ENCODE measurements around the gene TMEM203. TPM values are rescaled to one million over a fixed set of nuclear protein-coding genes. Genes with fewer than 3 reads are reported as not detected.

Gene TMEM203
- polyA plus RNA-seq, 1 donor from 2014 or later = 61.1 TPM

DNA sequence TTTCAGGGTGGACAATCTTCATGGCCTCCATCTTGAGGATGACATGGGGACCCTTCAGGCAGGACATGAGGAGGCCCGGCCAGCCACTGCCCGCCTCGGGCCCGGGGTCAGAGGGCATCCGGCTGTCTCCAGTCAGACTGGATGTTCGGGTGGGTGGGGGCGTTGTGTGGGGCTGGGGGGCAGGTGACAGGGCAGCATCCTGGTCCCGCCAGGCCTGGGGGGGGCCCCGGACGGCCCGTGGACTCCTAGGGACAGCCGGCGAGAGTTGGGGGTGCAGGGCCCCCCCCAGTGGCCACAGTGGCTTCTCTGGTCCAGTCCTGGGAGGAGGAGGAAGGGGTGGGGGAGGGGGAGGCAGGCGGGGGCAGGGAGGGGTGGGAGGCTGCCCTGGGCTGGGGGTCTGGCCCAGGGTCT, 15.7 kb upstream of the TMEM203 start:
- H3K36me3 ChIP-seq (ENCODE audit: insufficient read depth, low read length) = no peaks in the 10 kb centered on the region
- no peak overlapping the region for H3K27ac ChIP-seq (ENCODE audit: low read length)
- H3K27me3 ChIP-seq (ENCODE audit: insufficient read depth, low read depth, low read length) = no peaks in the 10 kb centered on the region
- no peaks in the 10 kb centered on the region for H3F3A ChIP-seq (ENCODE audit: insufficient read depth, low read length, poor library complexity, severe bottlenecking)
- peak overlapping the region; percentile 77 for H3K4me3 ChIP-seq (ENCODE audit: low read length)
- no peaks in the 10 kb centered on the region for H3K9me3 ChIP-seq (ENCODE audit: low read length)
- H3K4me2 ChIP-seq (ENCODE audit: low read length) = no peak overlapping the region
- TF ChIP-seq MXI1 (conservative IDR thresholded peaks at IDR 0.05; ENCODE audit: poor library complexity, severe bottlenecking) (no peak), EP300 (conservative IDR thresholded peaks at IDR 0.05; ENCODE audit: poor library complexity, severe bottlenecking) (no peak), POLR2AphosphoS5 (IDR thresholded peaks at IDR 0.05) (no peak), SMC3 (conservative IDR thresholded peaks at IDR 0.05; ENCODE audit: poor library complexity) (no peak), TAF1 (IDR thresholded peaks at IDR 0.05; ENCODE audit: low read depth) (no peak), RAD21 (conservative IDR thresholded peaks at IDR 0.05) (no peak), EZH2 (IDR thresholded peaks at IDR 0.05; ENCODE audit: borderline replicate concordance, insufficient read depth, low read length, poor library complexity, severe bottlenecking) (no peak)
- TF ChIP-seq, protein P1, sequence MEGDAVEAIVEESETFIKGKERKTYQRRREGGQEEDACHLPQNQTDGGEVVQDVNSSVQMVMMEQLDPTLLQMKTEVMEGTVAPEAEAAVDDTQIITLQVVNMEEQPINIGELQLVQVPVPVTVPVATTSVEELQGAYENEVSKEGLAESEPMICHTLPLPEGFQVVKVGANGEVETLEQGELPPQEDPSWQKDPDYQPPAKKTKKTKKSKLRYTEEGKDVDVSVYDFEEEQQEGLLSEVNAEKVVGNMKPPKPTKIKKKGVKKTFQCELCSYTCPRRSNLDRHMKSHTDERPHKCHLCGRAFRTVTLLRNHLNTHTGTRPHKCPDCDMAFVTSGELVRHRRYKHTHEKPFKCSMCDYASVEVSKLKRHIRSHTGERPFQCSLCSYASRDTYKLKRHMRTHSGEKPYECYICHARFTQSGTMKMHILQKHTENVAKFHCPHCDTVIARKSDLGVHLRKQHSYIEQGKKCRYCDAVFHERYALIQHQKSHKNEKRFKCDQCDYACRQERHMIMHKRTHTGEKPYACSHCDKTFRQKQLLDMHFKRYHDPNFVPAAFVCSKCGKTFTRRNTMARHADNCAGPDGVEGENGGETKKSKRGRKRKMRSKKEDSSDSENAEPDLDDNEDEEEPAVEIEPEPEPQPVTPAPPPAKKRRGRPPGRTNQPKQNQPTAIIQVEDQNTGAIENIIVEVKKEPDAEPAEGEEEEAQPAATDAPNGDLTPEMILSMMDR (IDR thresholded peaks at IDR 0.05; ENCODE audit: poor library complexity, severe bottlenecking) = no peak
- TF ChIP-seq, protein P2, sequence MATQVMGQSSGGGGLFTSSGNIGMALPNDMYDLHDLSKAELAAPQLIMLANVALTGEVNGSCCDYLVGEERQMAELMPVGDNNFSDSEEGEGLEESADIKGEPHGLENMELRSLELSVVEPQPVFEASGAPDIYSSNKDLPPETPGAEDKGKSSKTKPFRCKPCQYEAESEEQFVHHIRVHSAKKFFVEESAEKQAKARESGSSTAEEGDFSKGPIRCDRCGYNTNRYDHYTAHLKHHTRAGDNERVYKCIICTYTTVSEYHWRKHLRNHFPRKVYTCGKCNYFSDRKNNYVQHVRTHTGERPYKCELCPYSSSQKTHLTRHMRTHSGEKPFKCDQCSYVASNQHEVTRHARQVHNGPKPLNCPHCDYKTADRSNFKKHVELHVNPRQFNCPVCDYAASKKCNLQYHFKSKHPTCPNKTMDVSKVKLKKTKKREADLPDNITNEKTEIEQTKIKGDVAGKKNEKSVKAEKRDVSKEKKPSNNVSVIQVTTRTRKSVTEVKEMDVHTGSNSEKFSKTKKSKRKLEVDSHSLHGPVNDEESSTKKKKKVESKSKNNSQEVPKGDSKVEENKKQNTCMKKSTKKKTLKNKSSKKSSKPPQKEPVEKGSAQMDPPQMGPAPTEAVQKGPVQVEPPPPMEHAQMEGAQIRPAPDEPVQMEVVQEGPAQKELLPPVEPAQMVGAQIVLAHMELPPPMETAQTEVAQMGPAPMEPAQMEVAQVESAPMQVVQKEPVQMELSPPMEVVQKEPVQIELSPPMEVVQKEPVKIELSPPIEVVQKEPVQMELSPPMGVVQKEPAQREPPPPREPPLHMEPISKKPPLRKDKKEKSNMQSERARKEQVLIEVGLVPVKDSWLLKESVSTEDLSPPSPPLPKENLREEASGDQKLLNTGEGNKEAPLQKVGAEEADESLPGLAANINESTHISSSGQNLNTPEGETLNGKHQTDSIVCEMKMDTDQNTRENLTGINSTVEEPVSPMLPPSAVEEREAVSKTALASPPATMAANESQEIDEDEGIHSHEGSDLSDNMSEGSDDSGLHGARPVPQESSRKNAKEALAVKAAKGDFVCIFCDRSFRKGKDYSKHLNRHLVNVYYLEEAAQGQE (IDR thresholded peaks at IDR 0.05; ENCODE audit: borderline replicate concordance) = no peak
- no peaks in the 10 kb centered on the region for H3K79me2 ChIP-seq (replicated peaks; ENCODE audit: insufficient read depth, low read length)
- no peaks in the 10 kb centered on the region for H3K9me2 ChIP-seq (ENCODE audit: insufficient read depth, low read length)
- no peak overlapping the region for H2AFZ ChIP-seq (ENCODE audit: low read depth, low read length)
- H4K20me1 ChIP-seq (ENCODE audit: insufficient read depth) = no peaks in the 10 kb centered on the region
- H3K9ac ChIP-seq (ENCODE audit: low read length) = peak overlapping the region; percentile 72

- H3K27me3 ChIP-seq (ENCODE audit: insufficient read depth, low read depth, low read length) = no peaks in the 10 kb centered on the region
- H3K4me3 ChIP-seq (ENCODE audit: low read length) = peak overlapping the region; percentile 77
- no peaks in the 10 kb centered on the region for H3K9me3 ChIP-seq (ENCODE audit: low read length)
- H3K36me3 ChIP-seq (ENCODE audit: insufficient read depth, low read length) = no peaks in the 10 kb centered on the region
- no peak overlapping the region for H3K4me2 ChIP-seq (ENCODE audit: low read length)
- no peaks in the 10 kb centered on the region for H4K20me1 ChIP-seq (ENCODE audit: insufficient read depth)
- H2AFZ ChIP-seq (ENCODE audit: low read depth, low read length) = no peak overlapping the region
- H3K27ac ChIP-seq (ENCODE audit: low read length) = no peak overlapping the region
- no peaks in the 10 kb centered on the region for H3K79me2 ChIP-seq (replicated peaks; ENCODE audit: insufficient read depth, low read length)
- TF ChIP-seq TAF1 (IDR thresholded peaks at IDR 0.05; ENCODE audit: low read depth) = no peak
- TF ChIP-seq, protein P2 (IDR thresholded peaks at IDR 0.05; ENCODE audit: borderline replicate concordance) = no peak
- TF ChIP-seq POLR2AphosphoS5 (IDR thresholded peaks at IDR 0.05) = no peak
- TF ChIP-seq SMC3 (conservative IDR thresholded peaks at IDR 0.05; ENCODE audit: poor library complexity) = no peak
- TF ChIP-seq RAD21 (conservative IDR thresholded peaks at IDR 0.05) = no peak
- TF ChIP-seq, protein P1 (IDR thresholded peaks at IDR 0.05; ENCODE audit: poor library complexity, severe bottlenecking) = no peak
- TF ChIP-seq EP300 (conservative IDR thresholded peaks at IDR 0.05; ENCODE audit: poor library complexity, severe bottlenecking) = no peak
- no peak for TF ChIP-seq MXI1 (conservative IDR thresholded peaks at IDR 0.05; ENCODE audit: poor library complexity, severe bottlenecking)
- no peak for TF ChIP-seq EZH2 (IDR thresholded peaks at IDR 0.05; ENCODE audit: borderline replicate concordance, insufficient read depth, low read length, poor library complexity, severe bottlenecking)
- H3K9me2 ChIP-seq (ENCODE audit: insufficient read depth, low read length) = no peaks in the 10 kb centered on the region
- no peaks in the 10 kb centered on the region for H3F3A ChIP-seq (ENCODE audit: insufficient read depth, low read length, poor library complexity, severe bottlenecking)
- H3K9ac ChIP-seq (ENCODE audit: low read length) = no peak overlapping the region
Measured at GRCh38 chr9:137220317-137221094, 15.1 kb upstream of the TMEM203 start.
